Muscle of arm (tissue), 14 donors: ENCODE results near the gene KDM4C. TPM values are rescaled to one million over a fixed set of nuclear protein-coding genes. Genes with fewer than 3 reads are reported as not detected.
"Not testable (repeated sequence)": the region's sequence is repeated elsewhere in the genome, so short reads cannot be mapped to it uniquely, and the experiment has no call there.

Experiments used
- DNase-seq: peaks from one replicate; pipeline ENCODE4 v3.0.0-alpha.2; 2013
- long read RNA-seq, 11 donors: transcript quantifications; one replicate each; lab custom pipeline, GENCODE V29; 2026
- polyA plus RNA-seq, 12 donors: library from polyadenylated mRNA; unstranded; fragments of 120-200 nt; gene quantifications; one replicate each; pipeline ENCODE4 v1.2.1, GENCODE V29; 2013; ENCODE audit not compliant: insufficient read length in 12 of 12

KDM4C gene
- 10 to 100 TPM in 11 of 12 donors, not detected in 1; 10.7 to 32.0 (median 13.4) TPM for polyA plus RNA-seq
- long read RNA-seq, donor 1 = 0 reads
- long read RNA-seq, donor 2, partial matches to known transcripts = 0 of 2 reads
- long read RNA-seq, donor 2, other reads (novel, unspliced or antisense) = 0 of 2 reads
- long read RNA-seq, donor 3 = 0 reads
- long read RNA-seq, donor 4, full-length matches to known transcripts = 1 of 1 reads
- long read RNA-seq, donor 4, partial matches to known transcripts = 0 of 1 reads
- long read RNA-seq, donor 4, other reads (novel, unspliced or antisense) = 0 of 1 reads
- long read RNA-seq, donor 5 = 0 reads
- long read RNA-seq, donor 6 = 0 reads
- long read RNA-seq, donor 7, partial matches to known transcripts = 0 of 1 reads
- long read RNA-seq, donor 7, other reads (novel, unspliced or antisense) = 0 of 1 reads
- long read RNA-seq, donor 8, full-length matches to known transcripts = 2 of 2 reads
- long read RNA-seq, donor 8, partial matches to known transcripts = 0 of 2 reads
- long read RNA-seq, donor 8, other reads (novel, unspliced or antisense) = 0 of 2 reads
- long read RNA-seq, donor 9, partial matches to known transcripts = 0 of 2 reads
- long read RNA-seq, donor 9, other reads (novel, unspliced or antisense) = 0 of 2 reads
- long read RNA-seq, donor 10 = 0 reads
- long read RNA-seq, donor 11, partial matches to known transcripts = 0 of 1 reads
- long read RNA-seq, donor 11, other reads (novel, unspliced or antisense) = 0 of 1 reads

GRCh38 chr9:6757456-6758247, at the start of gene KDM4C:
Gene KDM4C, plus strand, starts transcription at chr9:6757973. Its CDS starts 35,016 bp downstream, at chr9:6792989.
- DNase-seq = peak; percentile 96

- no peak for DNase-seq
Measured at GRCh38 chr9:6708732-6709131, 49.0 kb upstream of the KDM4C start.

- no peak for DNase-seq
Measured at GRCh38 chr9:6711403-6711802, 46.4 kb upstream of the KDM4C start.

- no peak for DNase-seq
Measured at GRCh38 chr9:6712041-6712440, 45.7 kb upstream of the KDM4C start.

GRCh38 chr9:6714176-6714575, 43.6 kb upstream of the KDM4C start:
- no peak for DNase-seq

GRCh38 chr9:6715153-6715754, 42.5 kb upstream of the KDM4C start:
- not testable (repeated sequence) for DNase-seq

GRCh38 chr9:6715755-6716643, 41.8 kb upstream of the KDM4C start:
- DNase-seq = peak; percentile 18

- DNase-seq = no peak
Measured at GRCh38 chr9:6716766-6717165, 41.0 kb upstream of the KDM4C start.

GRCh38 chr9:6723881-6724420, 33.8 kb upstream of the KDM4C start:
- no peak for DNase-seq

GRCh38 chr9:6733257-6733656, 24.5 kb upstream of the KDM4C start:
- DNase-seq = no peak

- no peak for DNase-seq
Measured at GRCh38 chr9:6733831-6734230, 23.9 kb upstream of the KDM4C start.

GRCh38 chr9:6735422-6735821, 22.4 kb upstream of the KDM4C start:
- no peak for DNase-seq

- no peak for DNase-seq
Measured at GRCh38 chr9:6739218-6739617, 18.6 kb upstream of the KDM4C start.

- DNase-seq = not testable (repeated sequence)
Measured at GRCh38 chr9:6748861-6749260, 8.9 kb upstream of the KDM4C start.

- DNase-seq = not testable (repeated sequence)
Measured at GRCh38 chr9:6754861-6755260, 2.9 kb upstream of the KDM4C start.

- peak; percentile 69 for DNase-seq
Measured at GRCh38 chr9:6757132-6757455, 679 bp upstream of the KDM4C start.

GRCh38 chr9:6758248-6758497, 400 bp downstream of the KDM4C start:
- no peak for DNase-seq

GRCh38 chr9:6758498-6759184, 868 bp downstream of the KDM4C start:
- DNase-seq = peak; percentile 60

- no peak for DNase-seq
Measured at GRCh38 chr9:6759185-6759977, 1.6 kb downstream of the KDM4C start.
